Measurements from ENCODE around the gene THBS3. TPM values are rescaled to one million over a fixed set of nuclear protein-coding genes. Genes with fewer than 3 reads are reported as not detected.
A peak's percentile ranks its signal among the peaks of the same experiment; 100 is the strongest.

Gene THBS3
- total and polyA plus RNA-seq, 2 of the 4 experiments (the other 2 are of a cell fraction) = 15.1 to 30.4 TPM

DNA sequence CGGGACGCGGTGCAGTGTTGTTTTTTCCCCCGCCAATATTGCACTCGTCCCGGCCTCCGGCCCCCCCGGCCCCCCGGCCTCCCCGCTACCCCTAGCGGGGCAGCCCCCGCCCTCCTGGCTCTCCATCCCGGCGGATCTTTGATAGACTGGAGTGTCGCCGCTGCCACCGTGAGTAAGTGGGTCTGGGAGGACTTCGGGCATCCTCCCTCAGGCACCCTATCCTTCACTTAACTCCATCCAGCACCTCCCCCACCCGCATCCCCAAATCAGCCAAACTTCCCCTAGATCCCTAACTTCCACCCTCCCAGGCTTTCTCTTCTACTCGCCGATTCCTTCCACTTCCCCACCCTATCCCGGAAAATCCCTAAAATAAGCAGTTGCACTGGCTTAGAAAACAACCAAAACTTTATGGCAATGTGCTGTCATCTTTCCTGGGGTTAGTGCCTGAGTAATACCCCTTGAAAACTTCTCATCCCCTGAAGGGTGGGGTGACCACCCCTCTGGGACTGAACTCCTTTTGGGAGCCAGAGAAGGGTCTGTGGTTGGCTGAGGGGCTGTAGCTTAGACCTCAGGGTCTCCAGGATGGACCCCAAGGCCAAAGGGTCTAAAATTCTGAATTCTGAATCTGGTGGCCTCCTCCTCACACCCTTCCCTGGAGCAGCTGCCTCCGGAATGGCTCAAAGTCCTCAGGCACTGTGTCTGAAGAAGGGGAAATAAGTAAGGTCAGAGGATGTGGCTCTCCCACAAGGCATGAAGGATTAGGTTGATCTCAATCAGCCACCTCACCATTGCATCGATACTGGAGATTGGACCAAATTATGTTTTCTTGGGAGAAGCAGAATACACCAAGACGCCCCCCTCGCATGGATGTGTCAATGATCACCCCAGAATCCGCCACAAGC is 12.2 kb downstream of the THBS3 start:
- dilution Hi-C loops (cut with HindIII; ENCODE audit: low sequenced_read_pairs, unreplicated experiment) = no loop called here
- BruUV-seq (replicated peaks) = no TSS peak
- TF ChIP-seq, protein P1, sequence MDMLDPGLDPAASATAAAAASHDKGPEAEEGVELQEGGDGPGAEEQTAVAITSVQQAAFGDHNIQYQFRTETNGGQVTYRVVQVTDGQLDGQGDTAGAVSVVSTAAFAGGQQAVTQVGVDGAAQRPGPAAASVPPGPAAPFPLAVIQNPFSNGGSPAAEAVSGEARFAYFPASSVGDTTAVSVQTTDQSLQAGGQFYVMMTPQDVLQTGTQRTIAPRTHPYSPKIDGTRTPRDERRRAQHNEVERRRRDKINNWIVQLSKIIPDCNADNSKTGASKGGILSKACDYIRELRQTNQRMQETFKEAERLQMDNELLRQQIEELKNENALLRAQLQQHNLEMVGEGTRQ (IDR thresholded peaks at IDR 0.05; ENCODE audit: low read depth, low read length) = no peak
- TF ChIP-seq, protein P2, sequence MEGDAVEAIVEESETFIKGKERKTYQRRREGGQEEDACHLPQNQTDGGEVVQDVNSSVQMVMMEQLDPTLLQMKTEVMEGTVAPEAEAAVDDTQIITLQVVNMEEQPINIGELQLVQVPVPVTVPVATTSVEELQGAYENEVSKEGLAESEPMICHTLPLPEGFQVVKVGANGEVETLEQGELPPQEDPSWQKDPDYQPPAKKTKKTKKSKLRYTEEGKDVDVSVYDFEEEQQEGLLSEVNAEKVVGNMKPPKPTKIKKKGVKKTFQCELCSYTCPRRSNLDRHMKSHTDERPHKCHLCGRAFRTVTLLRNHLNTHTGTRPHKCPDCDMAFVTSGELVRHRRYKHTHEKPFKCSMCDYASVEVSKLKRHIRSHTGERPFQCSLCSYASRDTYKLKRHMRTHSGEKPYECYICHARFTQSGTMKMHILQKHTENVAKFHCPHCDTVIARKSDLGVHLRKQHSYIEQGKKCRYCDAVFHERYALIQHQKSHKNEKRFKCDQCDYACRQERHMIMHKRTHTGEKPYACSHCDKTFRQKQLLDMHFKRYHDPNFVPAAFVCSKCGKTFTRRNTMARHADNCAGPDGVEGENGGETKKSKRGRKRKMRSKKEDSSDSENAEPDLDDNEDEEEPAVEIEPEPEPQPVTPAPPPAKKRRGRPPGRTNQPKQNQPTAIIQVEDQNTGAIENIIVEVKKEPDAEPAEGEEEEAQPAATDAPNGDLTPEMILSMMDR (conservative IDR thresholded peaks at IDR 0.05; ENCODE audit: low read depth, low read length) = no peak
- TF ChIP-seq CHD1 (IDR thresholded peaks at IDR 0.05; ENCODE audit: low read depth, low read length) (no peak), RFX5 (IDR thresholded peaks at IDR 0.05; ENCODE audit: low read depth, low read length) (no peak), POLR2A (IDR thresholded peaks at IDR 0.05; ENCODE audit: low read depth, low read length) (no peak), SMC3 (IDR thresholded peaks at IDR 0.05; ENCODE audit: low read depth, low read length) (no peak), CEBPB (IDR thresholded peaks at IDR 0.05; ENCODE audit: low read depth, low read length) (no peak)
- CTCF ChIA-PET = interaction anchor here (0.8 to 2.1 kb wide), 2 partner anchors 18 to 32 kb away, joined by 4 to 5 read pairs; no protein-coding TSS in a partner anchor
- H3K4ac ChIP-seq (ENCODE audit: low read depth, low read length) = no peak overlapping the region; the same call in 1 of the 2 replicates
- peak overlapping the region; percentile 77; the same call in 1 of the 2 replicates for H3K23ac ChIP-seq (ENCODE audit: low read depth, low read length)
- peaks cover 20% of the 10 kb centered on the region for H3K36me3 ChIP-seq (ENCODE audit: control insufficient read depth, insufficient read depth, low read length)
- H2AK9ac ChIP-seq (replicated peaks; ENCODE audit: low read depth, low read length, poor library complexity) = peak overlapping the region; percentile 93
- ATAC-seq (ENCODE audit: low read depth) = peak; percentile 1; the same call in 1 of the 2 replicates
- in situ Hi-C loops (cut with MboI; ENCODE audit: low sequenced_read_pairs) = no loop called here
- H2BK15ac ChIP-seq (ENCODE audit: low read depth, low read length) = no peak overlapping the region
- WGBS, 2 experiments (ENCODE audit: extremely low coverage in 2 of 2, insufficient read length in 1 of 2) = 7% methylated on average over 3 of the region's 27 CpGs; no CpG with 5 or more reads in 1 of the 2 experiments
- no peak overlapping the region for H4K5ac ChIP-seq (ENCODE audit: low read depth, low read length)
- H2BK20ac ChIP-seq (ENCODE audit: low read depth, low read length) = no peak overlapping the region
- POLR2A ChIA-PET (ENCODE audit: unreplicated experiment) = interaction anchor here (0.6 to 1.0 kb wide), 2 partner anchors 14 to 525 kb away, joined by 4 to 6 read pairs; no protein-coding TSS in a partner anchor
- no peaks in the 10 kb centered on the region for H4K20me1 ChIP-seq (ENCODE audit: insufficient read depth, low read length)
- H4K8ac ChIP-seq (ENCODE audit: low read depth in 2 of 2, low read length in 2 of 2) = peak overlapping the region in 1 of 2 experiments; percentile 26; a peak in 1 of 4 replicates
- H3K27ac ChIP-seq (ENCODE audit: insufficient read depth, low read length) = peak overlapping the region; percentile 28; the same call in 1 of the 2 replicates
- peaks cover 13 to 30% of the 10 kb centered on the region in 2 experiments; a peak in 3 of 4 replicates for H3K79me1 ChIP-seq (ENCODE audit: low read depth in 1 of 2, low read length in 2 of 2)
- H4K91ac ChIP-seq (ENCODE audit: insufficient read depth, low read depth, low read length) = peak overlapping the region; percentile 1; the same call in 1 of the 2 replicates
- 0 out of 2 replicates have a peak overlapping the region, but pooled peaks have one; percentile 10 for H3K56ac ChIP-seq (ENCODE audit: extremely low read depth, insufficient read depth, low read length)
- H2AFZ ChIP-seq (replicated peaks; ENCODE audit: low read length, poor library complexity) = peak overlapping the region; percentile 39
- peak overlapping the region; percentile 35 for H3K9ac ChIP-seq (ENCODE audit: low read depth, low read length)
- DNase-seq = peak; percentile 11
- H2BK120ac ChIP-seq (ENCODE audit: low read depth, low read length) = no peak overlapping the region
- 0 out of 2 replicates have a peak overlapping the region, but pooled peaks have one; percentile 17 for H2AK5ac ChIP-seq (ENCODE audit: low read depth, low read length)
- H2BK5ac ChIP-seq (ENCODE audit: low read depth, low read length, poor library complexity, severe bottlenecking) = no peak overlapping the region
- H3K4me1 ChIP-seq (ENCODE audit: control insufficient read depth, insufficient read depth, low read length) = peaks cover 17% of the 10 kb centered on the region
- no peak overlapping the region for H3K18ac ChIP-seq (ENCODE audit: low read depth, low read length)
- H3K4me3 ChIP-seq (ENCODE audit: insufficient read depth, low read depth, low read length) = peak overlapping the region; percentile 55
- H3K4me2 ChIP-seq (ENCODE audit: low read depth, low read length) = peak overlapping the region; percentile 85
- peaks cover 19% of the 10 kb centered on the region for H3K9me1 ChIP-seq (ENCODE audit: insufficient read depth, low read length)
- H3K14ac ChIP-seq (replicated peaks; ENCODE audit: low read depth, low read length) = peak overlapping the region; percentile 1; the same call in 1 of the 2 replicates
- intact Hi-C loops (cut with micrococcal nuclease) = no loop called here
- H3K27me3 ChIP-seq (ENCODE audit: control insufficient read depth, insufficient read depth, low read length) = no peaks in the 10 kb centered on the region
- H3K9me3 ChIP-seq (ENCODE audit: control insufficient read depth, insufficient read depth, low read length) = no peaks in the 10 kb centered on the region
